ENCODE results near the gene IMPA2. TPM values are rescaled to one million over a fixed set of nuclear protein-coding genes. Genes with fewer than 3 reads are reported as not detected.
A peak's percentile ranks its signal among the peaks of the same experiment; 100 is the strongest.

IMPA2 gene
- total and polyA plus RNA-seq, 2 of the 8 experiments (the other 6 are each of a cell fraction or from before 2014, with no cell fraction given): 102 to 140 TPM

GRCh38 chr18:11950824-11951223 lies 30.5 kb upstream of the IMPA2 start:
- CTCF ChIA-PET (ENCODE audit: partially characterized antibody): interaction anchor here (0.6 to 22.3 kb wide), 7 partner anchors 11 to 293 kb away, joined by 3 to 471 read pairs (median 4); no protein-coding TSS in a partner anchor
- H2BK12ac ChIP-seq (ENCODE audit: low read depth, low read length): no peak overlapping the region

More at GRCh38 chr18:11950824-11951223, 30.5 kb upstream of the IMPA2 start:
- H3K27me3 ChIP-seq (replicated peaks in 1 of 4; ENCODE audit: control insufficient read depth in 3 of 4, extremely low read depth in 1 of 4, insufficient read depth in 3 of 4, low read length in 3 of 4): no peaks in the 10 kb centered on the region
- no peak overlapping the region for H3K14ac ChIP-seq (ENCODE audit: insufficient read length)
- no peak overlapping the region for H4K8ac ChIP-seq (ENCODE audit: extremely low read depth, insufficient read depth, low read length)
- TF ChIP-seq ZNF274 (IDR thresholded peaks at IDR 0.05; ENCODE audit: borderline replicate concordance, extremely low read depth, low read length) (no peak), NRF1 (IDR thresholded peaks at IDR 0.05; ENCODE audit: low read depth, low read length) (no peak), MAFK (IDR thresholded peaks at IDR 0.05; ENCODE audit: low read depth, low read length) (no peak), KDM4A (IDR thresholded peaks at IDR 0.05; ENCODE audit: low read depth, low read length, severe bottlenecking) (no peak), SIRT6 (IDR thresholded peaks at IDR 0.05; ENCODE audit: low read length) (no peak), CBX8 (IDR thresholded peaks at IDR 0.05; ENCODE audit: borderline replicate concordance, low read depth, low read length) (no peak), KDM5A (IDR thresholded peaks at IDR 0.05; ENCODE audit: low read length) (no peak), CHD2 (IDR thresholded peaks at IDR 0.05; ENCODE audit: low read length) (no peak), POU5F1 (IDR thresholded peaks at IDR 0.05; ENCODE audit: low read depth, low read length) (no peak)
- H3K23ac ChIP-seq (ENCODE audit: insufficient read length): no peak overlapping the region
- H3K79me1 ChIP-seq (ENCODE audit: low read depth, low read length): no peaks in the 10 kb centered on the region
- H3K23me2 ChIP-seq (ENCODE audit: low read depth, low read length): no peaks in the 10 kb centered on the region
- no peak overlapping the region for H2BK5ac ChIP-seq (ENCODE audit: low read depth, low read length)
- no peaks in the 10 kb centered on the region for H3K9me3 ChIP-seq (ENCODE audit: insufficient read depth in 2 of 2, low read depth in 1 of 2, low read length in 1 of 2)
- FAIRE-seq: no peak
- H2BK20ac ChIP-seq (ENCODE audit: low read length): no peak overlapping the region
- no peak overlapping the region for H2BK15ac ChIP-seq (ENCODE audit: low read length)
- peaks cover 3 to 14% (median 8%) of the 10 kb centered on the region in 4 experiments for H3K4me1 ChIP-seq (replicated peaks in 1 of 4; ENCODE audit: control insufficient read depth in 3 of 4, insufficient read depth in 4 of 4, low read length in 3 of 4)
- no peak overlapping the region for H3K27ac ChIP-seq (ENCODE audit: low read depth, low read length)
- H3K9ac ChIP-seq (replicated peaks in 1 of 4; ENCODE audit: extremely low read depth in 1 of 4, low read depth in 3 of 4, low read length in 3 of 4): no peak overlapping the region
- no peak overlapping the region for H3K56ac ChIP-seq (replicated peaks; ENCODE audit: insufficient read length, low read depth, low read length)
- no peak overlapping the region for H4K5ac ChIP-seq (ENCODE audit: insufficient read length, low read depth, low read length)
- no peak for DNase-seq (ENCODE audit: low read depth in 1 of 2, low spot score in 2 of 2)
- WGBS, 2 experiments (ENCODE audit: extremely low coverage in 1 of 2, insufficient coverage in 1 of 2, insufficient read length in 1 of 2, insufficient replicate concordance in 2 of 2, low coverage in 1 of 2, low lambda C conversion rate in 2 of 2, missing lambda C conversion rate in 1 of 2): 90% methylated on average over 5 of the region's 5 CpGs; no CpG with 5 or more reads in 1 of the 2 experiments
- no peak overlapping the region for H3K4ac ChIP-seq (replicated peaks; ENCODE audit: insufficient read length, low read depth, low read length)
- H3K4me3 ChIP-seq (ENCODE audit: extremely low read depth in 1 of 4, insufficient read depth in 2 of 4, low read depth in 3 of 4, low read length in 4 of 4): no peak overlapping the region
- no peak overlapping the region for H3K18ac ChIP-seq (ENCODE audit: extremely low read depth, low read length)
- H4K91ac ChIP-seq (replicated peaks; ENCODE audit: insufficient read length, low read length): no peak overlapping the region
- no peaks in the 10 kb centered on the region for H3K36me3 ChIP-seq (ENCODE audit: control insufficient read depth in 2 of 4, insufficient read depth in 4 of 4, low read length in 3 of 4)
- H2BK120ac ChIP-seq (replicated peaks; ENCODE audit: low read depth, low read length): no peak overlapping the region
- POLR2A ChIA-PET (ENCODE audit: partially characterized antibody): interaction anchor here (0.5 to 5.7 kb wide), 4 partner anchors 29 to 341 kb away, joined by 3 to 29 read pairs (median 4); partner anchors contain the start of gene IMPA2
- H2AFZ ChIP-seq (ENCODE audit: low read length): no peak overlapping the region
- no peaks in the 10 kb centered on the region for H3K79me2 ChIP-seq (ENCODE audit: control insufficient read depth in 1 of 2, insufficient read depth in 2 of 2, low read length in 2 of 2)
- no peak overlapping the region for H3K4me2 ChIP-seq (ENCODE audit: insufficient read depth in 1 of 2, low read depth in 2 of 2, low read length in 2 of 2)
- no peaks in the 10 kb centered on the region for H4K20me1 ChIP-seq (replicated peaks in 1 of 2; ENCODE audit: control insufficient read depth in 1 of 2, insufficient read depth in 2 of 2, low read length in 2 of 2)
- H2AK5ac ChIP-seq (ENCODE audit: low read depth, low read length): 0 out of 2 replicates have a peak overlapping the region, but pooled peaks have one; percentile 32

All from H1 (cell line).